Osteocyte (in vitro differentiated cells): ENCODE data around the gene DYNC1I1. TPM values are rescaled to one million over a fixed set of nuclear protein-coding genes. Genes with fewer than 3 reads are reported as not detected.

Source experiments
- DNase-seq: peaks from one replicate; pipeline ENCODE4 v3.0.0; 2021; ENCODE audit warnings: mixed read lengths; ENCODE audit not compliant: unreplicated experiment; ENCODE audit errors: extremely low spot score
- H3K27ac Mint-ChIP-seq: one replicate; pipeline ENCODE4 v1.8.0; 2021; ENCODE audit warnings: mild to moderate bottlenecking, mixed read lengths; ENCODE audit not compliant: unreplicated experiment
- H3K27me3 Mint-ChIP-seq: one replicate; pipeline ENCODE4 v1.8.0; 2021; ENCODE audit warnings: mixed read lengths; ENCODE audit not compliant: unreplicated experiment
- H3K36me3 Mint-ChIP-seq: one replicate; pipeline ENCODE4 v1.8.0; 2021; ENCODE audit warnings: mixed read lengths; ENCODE audit not compliant: unreplicated experiment
- H3K4me1 Mint-ChIP-seq: one replicate; pipeline ENCODE4 v1.8.0; 2021; ENCODE audit warnings: mixed read lengths; ENCODE audit not compliant: unreplicated experiment
- H3K4me3 Mint-ChIP-seq: one replicate; pipeline ENCODE4 v1.8.0; 2021; ENCODE audit warnings: mild to moderate bottlenecking, moderate library complexity, mixed read lengths; ENCODE audit not compliant: unreplicated experiment
- H3K9me3 Mint-ChIP-seq: one replicate; pipeline ENCODE4 v1.8.0; 2021; ENCODE audit warnings: mixed read lengths; ENCODE audit not compliant: unreplicated experiment
- CTCF ChIP-seq: fragments of 200-600 bp; sonication (generic); IDR thresholded peaks from 2 replicates; pipeline ENCODE4 v1.5.0; 2021; ENCODE audit warnings: antibody characterized with exemption, mild to moderate bottlenecking, moderate library complexity
- total RNA-seq: library from RNA; stranded (reverse); gene quantifications from 2 replicates; pipeline ENCODE4 v1.2.1, GENCODE V29; 2021

DYNC1I1 gene
- total RNA-seq, 1 donor from 2014 or later, result 43.3 TPM

DNA sequence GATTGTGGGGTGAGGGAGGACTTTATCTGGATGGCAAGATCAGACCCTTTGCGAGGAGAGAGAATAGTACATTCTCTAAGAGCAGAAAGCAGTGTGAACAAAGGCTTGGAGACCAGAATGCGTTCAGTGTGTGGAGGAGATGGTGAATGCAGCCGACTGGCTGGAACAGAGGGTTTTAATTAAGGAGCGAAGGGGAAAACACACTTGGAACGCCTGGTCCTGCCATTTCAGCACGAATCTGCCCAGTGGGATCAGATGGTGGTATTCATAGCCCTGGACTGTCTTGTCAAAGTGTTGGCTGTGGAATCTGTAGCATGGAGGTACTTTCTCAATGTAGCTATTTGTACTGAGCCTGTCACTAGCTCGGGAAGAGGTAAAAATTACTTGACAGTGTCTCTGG lies 288.7 kb downstream of the DYNC1I1 start:
- H3K27me3 Mint-ChIP-seq, result no peaks in the 10 kb centered on the region
- no peak overlapping the region for H3K27ac Mint-ChIP-seq
- no peak for TF ChIP-seq CTCF
- H3K4me3 Mint-ChIP-seq, result no peak overlapping the region
- H3K4me1 Mint-ChIP-seq, result peaks cover 5% of the 10 kb centered on the region
- no peak for DNase-seq
- peaks cover 27% of the 10 kb centered on the region for H3K36me3 Mint-ChIP-seq
- no peaks in the 10 kb centered on the region for H3K9me3 Mint-ChIP-seq

GRCh38 chr7:96061844-96062243 lies 289.5 kb downstream of the DYNC1I1 start:
- Mint-ChIP-seq H3K9me3 (no peaks in the 10 kb centered on the region), H3K27ac (no peak overlapping the region), H3K36me3 (peaks cover 23% of the 10 kb centered on the region), H3K4me1 (peaks cover 5% of the 10 kb centered on the region), H3K27me3 (no peaks in the 10 kb centered on the region), H3K4me3 (no peak overlapping the region)
- DNase-seq, result no peak
- no peak for TF ChIP-seq CTCF

- Mint-ChIP-seq H3K27me3 (no peaks in the 10 kb centered on the region), H3K9me3 (no peaks in the 10 kb centered on the region), H3K36me3 (peaks cover 21% of the 10 kb centered on the region), H3K4me3 (no peak overlapping the region), H3K4me1 (no peaks in the 10 kb centered on the region), H3K27ac (no peak overlapping the region)
- TF ChIP-seq CTCF, result no peak
- no peak for DNase-seq
These were observed 295.0 kb downstream of the DYNC1I1 start for GRCh38 chr7:96067321-96067720.

GRCh38 chr7:96069401-96069800 lies 297.0 kb downstream of the DYNC1I1 start:
- Mint-ChIP-seq H3K9me3 (no peaks in the 10 kb centered on the region), H3K27ac (no peak overlapping the region), H3K36me3 (peaks cover 17% of the 10 kb centered on the region), H3K4me1 (no peaks in the 10 kb centered on the region), H3K27me3 (no peaks in the 10 kb centered on the region), H3K4me3 (no peak overlapping the region)
- no peak for TF ChIP-seq CTCF
- DNase-seq, result no peak

- no peak for TF ChIP-seq CTCF
- peaks cover 8% of the 10 kb centered on the region for H3K27me3 Mint-ChIP-seq
- H3K4me1 Mint-ChIP-seq, result peaks cover 1% of the 10 kb centered on the region
- peaks cover 10% of the 10 kb centered on the region for H3K36me3 Mint-ChIP-seq
- no peak overlapping the region for H3K27ac Mint-ChIP-seq
- no peaks in the 10 kb centered on the region for H3K9me3 Mint-ChIP-seq
- no peak overlapping the region for H3K4me3 Mint-ChIP-seq
- DNase-seq, result no peak
These were observed 302.5 kb downstream of the DYNC1I1 start for GRCh38 chr7:96074871-96075270.
